Calu3 (cell line): Measurements from ENCODE around the gene SLC40A1. TPM values are rescaled to one million over a fixed set of nuclear protein-coding genes. Genes with fewer than 3 reads are reported as not detected.

Experiments used
- BruUV-seq: library from RNA; stranded (reverse); fragments of 400-500 nt; replicated peaks from 2 replicates; lab custom pipeline; 2021; lab: Mats Ljungman, UMichigan
- CTCF ChIA-PET: fragments of 300-600 bp; sonication (Branson Sonifier 250); formaldehyde crosslinking; loops from one replicate; lab custom pipeline; 2022; ENCODE audit warnings: antibody characterized with exemption; lab: Charles Lee
- DNase-seq: peaks from one replicate; pipeline ENCODE4 v3.0.0; 2022
- H3K27ac Mint-ChIP-seq: one replicate; pipeline ENCODE4 v1.8.0; 2022; ENCODE audit warnings: mixed read lengths; ENCODE audit not compliant: unreplicated experiment
- H3K27me3 Mint-ChIP-seq: one replicate; pipeline ENCODE4 v1.8.0; 2022; ENCODE audit warnings: mixed read lengths; ENCODE audit not compliant: unreplicated experiment
- H3K36me3 Mint-ChIP-seq: one replicate; pipeline ENCODE4 v1.8.0; 2022; ENCODE audit warnings: mild to moderate bottlenecking, moderate library complexity, mixed read lengths; ENCODE audit not compliant: insufficient read depth, unreplicated experiment
- H3K4me1 Mint-ChIP-seq: one replicate; pipeline ENCODE4 v1.8.0; 2022; ENCODE audit warnings: mild to moderate bottlenecking, low read depth, mixed read lengths; ENCODE audit not compliant: unreplicated experiment
- H3K4me3 Mint-ChIP-seq: one replicate; pipeline ENCODE4 v1.8.0; 2022; ENCODE audit warnings: mild to moderate bottlenecking, low read depth, moderate library complexity, mixed read lengths; ENCODE audit not compliant: unreplicated experiment
- H3K9me3 Mint-ChIP-seq: one replicate; pipeline ENCODE4 v1.8.0; 2022; ENCODE audit warnings: low read depth, mixed read lengths; ENCODE audit not compliant: unreplicated experiment
- intact Hi-C: fragments of 100-400 bp; cut with micrococcal nuclease; formaldehyde crosslinking; loops from one replicate; pipeline ENCODE4 v1.10.0; 2022; ENCODE audit not compliant: unreplicated experiment
- total RNA-seq: library from RNA; stranded (reverse); gene quantifications from 2 replicates; pipeline ENCODE4 v1.2.3, GENCODE V29; 2022
- TF ChIP-seq, protein P1 (sequence below): fragments of 200-600 bp; IDR thresholded peaks from one replicate; pipeline ENCODE4 v1.8.0; 2022; ENCODE audit warnings: antibody characterized with exemption; ENCODE audit not compliant: unreplicated experiment

SLC40A1 gene
- total RNA-seq, 1 experiment from 2014 or later = 37.6 TPM

DNA sequence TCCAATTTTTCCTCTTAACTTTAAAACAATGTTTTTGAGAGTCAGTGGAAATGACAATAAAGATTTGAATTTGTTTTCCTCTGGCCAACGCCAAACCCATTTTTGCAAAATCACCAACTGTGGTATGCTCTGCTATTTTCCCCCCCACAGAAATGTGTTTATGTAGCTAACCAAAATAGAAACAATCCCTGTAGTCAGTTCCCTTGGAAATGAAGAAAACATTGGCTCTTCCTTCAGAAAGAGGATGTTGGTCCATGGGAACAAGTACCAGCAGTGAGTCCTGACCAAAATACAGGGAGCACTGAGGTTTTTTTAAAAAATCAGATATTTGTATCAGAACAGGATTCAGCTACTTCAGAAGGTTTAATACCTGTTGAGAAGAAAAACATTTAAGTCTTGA is 65.3 kb downstream of the SLC40A1 start:
- no peaks in the 10 kb centered on the region for H3K36me3 Mint-ChIP-seq
- intact Hi-C loops = no loop called here
- no peak overlapping the region for H3K27ac Mint-ChIP-seq
- no peaks in the 10 kb centered on the region for H3K9me3 Mint-ChIP-seq
- CTCF ChIA-PET = no interaction called here
- no peak for DNase-seq
- BruUV-seq = no TSS peak
- H3K4me3 Mint-ChIP-seq = no peak overlapping the region
- TF ChIP-seq, protein P1, sequence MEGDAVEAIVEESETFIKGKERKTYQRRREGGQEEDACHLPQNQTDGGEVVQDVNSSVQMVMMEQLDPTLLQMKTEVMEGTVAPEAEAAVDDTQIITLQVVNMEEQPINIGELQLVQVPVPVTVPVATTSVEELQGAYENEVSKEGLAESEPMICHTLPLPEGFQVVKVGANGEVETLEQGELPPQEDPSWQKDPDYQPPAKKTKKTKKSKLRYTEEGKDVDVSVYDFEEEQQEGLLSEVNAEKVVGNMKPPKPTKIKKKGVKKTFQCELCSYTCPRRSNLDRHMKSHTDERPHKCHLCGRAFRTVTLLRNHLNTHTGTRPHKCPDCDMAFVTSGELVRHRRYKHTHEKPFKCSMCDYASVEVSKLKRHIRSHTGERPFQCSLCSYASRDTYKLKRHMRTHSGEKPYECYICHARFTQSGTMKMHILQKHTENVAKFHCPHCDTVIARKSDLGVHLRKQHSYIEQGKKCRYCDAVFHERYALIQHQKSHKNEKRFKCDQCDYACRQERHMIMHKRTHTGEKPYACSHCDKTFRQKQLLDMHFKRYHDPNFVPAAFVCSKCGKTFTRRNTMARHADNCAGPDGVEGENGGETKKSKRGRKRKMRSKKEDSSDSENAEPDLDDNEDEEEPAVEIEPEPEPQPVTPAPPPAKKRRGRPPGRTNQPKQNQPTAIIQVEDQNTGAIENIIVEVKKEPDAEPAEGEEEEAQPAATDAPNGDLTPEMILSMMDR = no peak
- H3K27me3 Mint-ChIP-seq = no peaks in the 10 kb centered on the region
- no peaks in the 10 kb centered on the region for H3K4me1 Mint-ChIP-seq

DNA sequence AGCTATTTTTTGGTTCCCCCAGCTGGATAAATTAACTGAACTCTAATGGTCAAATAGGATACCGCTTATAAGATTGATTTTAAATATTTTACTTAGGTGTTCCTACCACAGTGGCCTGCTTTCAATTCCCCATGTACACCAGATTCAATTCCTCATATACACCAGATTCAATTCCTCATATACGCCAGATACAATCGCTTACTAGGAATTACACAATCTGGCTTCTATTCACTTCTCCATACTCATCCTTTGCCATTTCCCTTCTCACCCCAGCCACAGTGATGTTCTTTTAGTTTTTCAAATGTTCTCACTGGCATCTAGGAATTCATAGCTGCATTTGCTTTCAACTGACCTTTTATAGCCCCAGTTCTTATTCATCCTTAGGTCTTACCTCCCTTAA is 66.5 kb downstream of the SLC40A1 start:
- TF ChIP-seq, protein P1 = no peak
- Mint-ChIP-seq H3K27ac (no peak overlapping the region), H3K4me3 (no peak overlapping the region), H3K36me3 (no peaks in the 10 kb centered on the region), H3K27me3 (no peaks in the 10 kb centered on the region), H3K9me3 (peaks cover 3% of the 10 kb centered on the region), H3K4me1 (no peaks in the 10 kb centered on the region)
- CTCF ChIA-PET = no interaction called here
- no TSS peak for BruUV-seq
- intact Hi-C loops = no loop called here
- DNase-seq = no peak

DNA sequence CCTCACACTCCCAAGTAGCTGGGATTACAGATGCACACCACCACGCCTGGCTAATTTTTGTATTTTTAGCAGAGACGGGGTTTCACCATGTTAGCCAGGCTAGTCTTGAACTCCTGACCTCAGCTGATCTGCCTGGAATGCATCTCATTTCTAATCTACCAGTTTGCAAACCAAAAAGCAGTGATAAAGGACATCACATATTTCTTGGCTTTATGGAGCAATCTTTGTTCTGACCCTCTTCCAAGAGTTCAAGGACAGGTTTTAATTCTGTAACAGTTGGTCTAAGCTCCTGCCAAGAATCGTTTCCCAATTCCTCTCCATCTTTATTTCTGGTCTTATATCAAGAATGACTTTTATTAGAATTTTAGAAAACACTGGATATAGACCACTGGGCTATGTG is 67.7 kb downstream of the SLC40A1 start:
- intact Hi-C loops = no loop called here
- Mint-ChIP-seq H3K9me3 (peaks cover 7% of the 10 kb centered on the region), H3K27me3 (no peaks in the 10 kb centered on the region), H3K27ac (no peak overlapping the region), H3K4me3 (no peak overlapping the region), H3K36me3 (no peaks in the 10 kb centered on the region), H3K4me1 (no peaks in the 10 kb centered on the region)
- BruUV-seq = no TSS peak
- CTCF ChIA-PET = no interaction called here
- DNase-seq = no peak
- TF ChIP-seq, protein P1 = no peak

DNA sequence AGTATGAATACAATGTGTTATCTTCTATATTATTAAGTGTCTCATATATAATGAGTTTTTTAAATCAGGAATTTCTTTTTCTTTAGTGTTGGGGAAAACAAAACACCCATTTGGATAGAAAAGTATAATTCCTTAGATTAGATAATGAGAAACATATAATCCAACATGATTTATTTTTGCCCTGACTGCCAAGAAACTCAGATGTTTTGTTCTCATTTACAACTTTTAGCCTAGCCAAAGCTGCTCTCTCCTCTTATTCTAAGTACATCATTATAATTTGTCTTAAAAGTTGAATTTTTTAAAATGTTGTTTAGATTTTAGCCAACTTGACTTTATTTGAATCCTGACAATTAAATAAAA is 68.6 kb downstream of the SLC40A1 start:
- no peak overlapping the region for H3K27ac Mint-ChIP-seq
- CTCF ChIA-PET = interaction anchor here (0.7 kb wide), 1 partner anchor 24 kb away, joined by 3 read pairs; no protein-coding TSS in a partner anchor
- no peak overlapping the region for H3K4me3 Mint-ChIP-seq
- TF ChIP-seq, protein P1 = no peak
- BruUV-seq = no TSS peak
- H3K27me3 Mint-ChIP-seq = no peaks in the 10 kb centered on the region
- peaks cover 7% of the 10 kb centered on the region for H3K9me3 Mint-ChIP-seq
- DNase-seq = no peak
- no peaks in the 10 kb centered on the region for H3K36me3 Mint-ChIP-seq
- intact Hi-C loops = no loop called here
- H3K4me1 Mint-ChIP-seq = no peaks in the 10 kb centered on the region
